ENCODE measurements around the gene YJEFN3. TPM values are rescaled to one million over a fixed set of nuclear protein-coding genes. Genes with fewer than 3 reads are reported as not detected.

The YJEFN3 gene
- total and polyA plus RNA-seq, 2 of the 8 experiments (the other 6 are each of a cell fraction or from before 2014, with no cell fraction given) = 5.7 to 9.4 TPM

GRCh38 chr19:19488875-19489690 is 39.6 kb upstream of the YJEFN3 start (continued):
- TF ChIP-seq TEAD4 (IDR thresholded peaks at IDR 0.05; ENCODE audit: low read depth, low read length) = peak; percentile 77; the same call in 1 of the 2 replicates
- TF ChIP-seq ATF3 (IDR thresholded peaks at IDR 0.05; ENCODE audit: insufficient read depth, low read depth, low read length) = peak; percentile 84
- TF ChIP-seq SP4 (IDR thresholded peaks at IDR 0.05; ENCODE audit: low read length) = peak; percentile 97
- no peak for TF ChIP-seq CTCF (IDR thresholded peaks at IDR 0.05; ENCODE audit: control extremely low read depth in 1 of 3, insufficient read depth in 1 of 3, low read depth in 1 of 3, low read length in 3 of 3)
- peak in 1 of 2 experiments; percentile 33; a peak in 1 of 3 replicates for TF ChIP-seq POLR2A (IDR thresholded peaks at IDR 0.05; ENCODE audit: control extremely low read depth in 1 of 2, low read depth in 2 of 2, low read length in 2 of 2)
- TF ChIP-seq E2F6 (IDR thresholded peaks at IDR 0.05) = no peak; the same call in 1 of the 2 replicates
- peak; percentile 64; the same call in 1 of the 2 replicates for TF ChIP-seq TAF1 (IDR thresholded peaks at IDR 0.05; ENCODE audit: low read depth, low read length)
- peak; percentile 99 for TF ChIP-seq YY1 (IDR thresholded peaks at IDR 0.05; ENCODE audit: low read depth, low read length)
- TF ChIP-seq SP1 (IDR thresholded peaks at IDR 0.05; ENCODE audit: low read depth, low read length) = peak; percentile 59; the same call in 1 of the 2 replicates
- TF ChIP-seq ATF2 (IDR thresholded peaks at IDR 0.05; ENCODE audit: low read length) = peak; percentile 96
- TF ChIP-seq EP300 (IDR thresholded peaks at IDR 0.05; ENCODE audit: borderline replicate concordance in 1 of 2, low read depth in 2 of 2, low read length in 2 of 2) = peak in 1 of 2 experiments; percentile 87; a peak in 1 of 3 replicates
- peak; percentile 74 for TF ChIP-seq NANOG (IDR thresholded peaks at IDR 0.05; ENCODE audit: insufficient read depth, low read depth, low read length, poor library complexity, severe bottlenecking)
- TF ChIP-seq SIX5 (IDR thresholded peaks at IDR 0.05; ENCODE audit: low read depth, low read length) = no peak
- peak; percentile 49 to 70; a peak in 2 of 4 replicates for TF ChIP-seq HDAC2 (IDR thresholded peaks at IDR 0.05; ENCODE audit: borderline replicate concordance in 1 of 2, low read depth in 2 of 2, low read length in 2 of 2)
- peak; percentile 27; the same call in 1 of the 2 replicates for TF ChIP-seq TBP (IDR thresholded peaks at IDR 0.05; ENCODE audit: low read depth, low read length)
- TF ChIP-seq FOSL1 (IDR thresholded peaks at IDR 0.05; ENCODE audit: insufficient read depth, low read depth, low read length) = no peak

Measured in H1 (cell line).